CD4-positive, alpha-beta T cell treated with Interferon gamma for 1 hour (primary cell): ENCODE results near the gene TRIM7.
"Not testable (repeated sequence)": the region's sequence is repeated elsewhere in the genome, so short reads cannot be mapped to it uniquely, and the experiment has no call there.

Experiments used
- DNase-seq: peaks from one replicate; pipeline ENCODE4 v3.0.0-alpha.2; 2020

Gene TRIM7

DNA sequence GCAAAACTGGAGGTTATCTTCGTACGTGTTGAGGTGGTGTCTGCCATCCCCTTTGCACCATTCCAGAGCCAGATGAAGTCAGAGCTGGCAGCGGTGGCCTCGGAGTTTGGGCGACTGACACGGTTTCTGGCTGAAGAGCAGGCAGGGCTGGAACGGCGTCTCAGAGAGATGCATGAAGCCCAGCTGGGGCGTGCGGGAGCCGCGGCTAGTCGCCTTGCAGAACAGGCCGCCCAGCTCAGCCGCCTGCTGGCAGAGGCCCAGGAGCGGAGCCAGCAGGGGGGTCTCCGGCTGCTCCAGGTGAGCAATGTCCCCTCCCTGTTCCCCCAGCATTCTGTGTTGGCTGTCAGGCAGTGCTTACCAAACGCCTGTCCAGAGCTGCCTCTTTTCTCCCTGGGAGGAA is 27.6 kb upstream of the TRIM7 start:
- DNase-seq = no peak

DNA sequence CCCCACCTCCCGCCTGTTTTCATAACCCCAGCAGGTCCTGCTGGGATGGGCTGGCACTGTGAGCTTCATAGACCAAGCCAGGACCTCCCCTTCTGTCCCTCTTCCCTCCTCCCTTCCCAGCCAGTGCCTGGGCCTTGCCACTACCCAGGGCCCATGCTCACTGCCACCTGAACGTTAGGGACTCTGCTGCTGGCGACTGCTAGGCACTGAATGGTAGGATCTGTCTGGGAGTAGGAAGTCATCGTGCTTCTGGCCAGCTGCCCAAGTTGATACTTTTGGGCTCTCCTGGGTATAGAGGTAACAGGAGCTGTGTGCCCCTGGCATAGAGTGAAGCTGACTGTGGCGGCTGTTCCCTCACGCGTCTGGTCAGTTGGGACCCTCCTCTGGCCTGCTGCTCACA is 26.4 kb upstream of the TRIM7 start:
- no peak for DNase-seq

DNA sequence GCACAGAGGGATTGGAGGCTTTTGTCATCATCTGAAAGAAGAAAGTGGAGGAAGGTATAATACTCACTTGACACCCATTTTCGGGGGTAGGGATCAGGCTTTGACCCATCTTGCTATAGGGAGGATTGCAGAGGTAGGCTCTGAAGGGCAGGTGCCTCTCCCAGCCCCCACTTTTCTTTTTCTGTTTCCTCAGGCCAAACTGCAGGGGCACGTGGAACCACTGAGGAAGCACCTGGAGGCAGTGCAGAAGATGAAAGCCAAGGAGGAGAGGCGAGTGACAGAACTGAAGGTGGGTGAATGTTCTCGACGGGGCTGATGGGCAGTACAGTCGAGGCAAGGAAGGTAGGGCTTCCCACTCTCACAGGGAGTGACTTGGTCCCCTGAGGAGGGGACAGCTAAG is 25.6 kb upstream of the TRIM7 start:
- no peak for DNase-seq

DNA sequence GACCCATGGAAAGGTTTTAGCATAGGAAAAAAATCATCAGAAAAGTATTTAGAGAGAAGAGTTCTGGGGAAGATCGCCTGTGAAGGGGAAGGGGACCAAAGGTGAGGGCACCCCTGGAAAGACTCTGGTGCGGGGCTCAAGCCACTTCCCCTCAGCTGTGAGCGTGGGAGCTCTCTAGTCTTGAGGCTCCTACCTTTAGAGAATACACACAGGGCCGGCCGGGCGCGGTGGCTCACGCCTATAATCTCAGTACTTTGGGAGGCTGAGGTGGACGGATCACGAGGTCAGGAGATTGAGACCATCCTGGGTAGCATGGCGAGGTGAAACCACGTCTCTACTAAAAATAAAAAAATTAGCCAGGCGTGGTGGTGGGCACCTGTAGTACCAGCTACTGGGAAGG is 25.0 kb upstream of the TRIM7 start:
- no peak for DNase-seq

DNA sequence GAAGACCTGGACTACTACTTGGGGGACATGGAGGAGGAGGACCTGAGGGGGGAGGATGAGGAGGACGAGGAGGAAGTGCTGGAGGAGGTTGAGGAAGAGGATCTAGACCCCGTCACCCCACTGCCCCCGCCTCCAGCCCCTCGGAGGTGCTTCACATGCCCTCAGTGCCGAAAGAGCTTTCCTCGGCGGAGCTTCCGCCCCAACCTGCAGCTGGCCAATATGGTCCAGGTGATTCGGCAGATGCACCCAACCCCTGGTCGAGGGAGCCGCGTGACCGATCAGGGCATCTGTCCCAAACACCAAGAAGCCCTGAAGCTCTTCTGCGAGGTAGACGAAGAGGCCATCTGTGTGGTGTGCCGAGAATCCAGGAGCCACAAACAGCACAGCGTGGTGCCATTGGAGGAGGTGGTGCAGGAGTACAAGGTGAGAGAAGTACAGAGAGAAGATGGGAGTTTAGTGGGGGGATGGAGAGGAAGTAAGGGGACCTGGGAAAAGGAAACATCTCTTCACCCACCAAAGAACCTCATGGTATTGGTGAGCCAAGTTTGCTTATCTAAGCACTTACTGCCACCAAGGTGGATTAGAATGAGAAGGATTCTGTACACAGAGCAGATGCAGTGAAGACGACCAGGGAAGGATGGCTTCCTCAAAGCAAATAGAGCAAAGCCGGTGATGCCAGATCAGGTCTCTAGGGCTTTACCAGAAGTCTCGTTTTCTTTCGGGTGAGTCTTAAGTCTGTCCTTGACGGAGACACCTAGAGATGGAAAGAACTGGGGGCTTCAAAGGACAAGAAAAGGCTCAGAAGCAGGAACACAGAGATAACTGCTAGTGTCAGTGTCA is 19.6 kb upstream of the TRIM7 start:
- DNase-seq = peak; percentile 37

DNA sequence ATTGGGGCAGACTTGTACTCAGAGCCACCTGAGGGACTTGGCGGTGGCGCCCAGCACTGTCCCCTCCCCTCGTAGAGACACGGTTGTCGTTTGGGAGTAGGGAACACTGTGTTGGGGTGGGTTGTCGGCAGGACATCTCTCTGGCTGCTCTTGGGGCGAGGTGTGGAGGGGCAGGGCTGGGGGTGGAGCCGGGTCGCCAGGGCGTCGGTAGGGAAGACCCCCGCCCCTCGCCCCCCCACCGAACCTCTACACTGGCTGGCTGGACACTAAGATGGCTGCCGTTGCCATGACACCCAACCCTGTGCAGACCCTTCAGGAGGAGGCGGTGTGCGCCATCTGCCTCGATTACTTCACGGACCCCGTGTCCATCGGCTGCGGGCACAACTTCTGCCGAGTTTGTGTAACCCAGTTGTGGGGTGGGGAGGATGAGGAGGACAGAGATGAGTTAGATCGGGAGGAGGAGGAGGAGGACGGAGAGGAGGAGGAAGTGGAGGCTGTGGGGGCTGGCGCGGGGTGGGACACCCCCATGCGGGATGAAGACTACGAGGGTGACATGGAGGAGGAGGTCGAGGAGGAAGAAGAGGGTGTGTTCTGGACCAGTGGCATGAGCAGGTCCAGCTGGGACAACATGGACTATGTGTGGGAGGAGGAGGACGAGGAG is 18.9 kb upstream of the TRIM7 start:
- DNase-seq = no peak

DNA sequence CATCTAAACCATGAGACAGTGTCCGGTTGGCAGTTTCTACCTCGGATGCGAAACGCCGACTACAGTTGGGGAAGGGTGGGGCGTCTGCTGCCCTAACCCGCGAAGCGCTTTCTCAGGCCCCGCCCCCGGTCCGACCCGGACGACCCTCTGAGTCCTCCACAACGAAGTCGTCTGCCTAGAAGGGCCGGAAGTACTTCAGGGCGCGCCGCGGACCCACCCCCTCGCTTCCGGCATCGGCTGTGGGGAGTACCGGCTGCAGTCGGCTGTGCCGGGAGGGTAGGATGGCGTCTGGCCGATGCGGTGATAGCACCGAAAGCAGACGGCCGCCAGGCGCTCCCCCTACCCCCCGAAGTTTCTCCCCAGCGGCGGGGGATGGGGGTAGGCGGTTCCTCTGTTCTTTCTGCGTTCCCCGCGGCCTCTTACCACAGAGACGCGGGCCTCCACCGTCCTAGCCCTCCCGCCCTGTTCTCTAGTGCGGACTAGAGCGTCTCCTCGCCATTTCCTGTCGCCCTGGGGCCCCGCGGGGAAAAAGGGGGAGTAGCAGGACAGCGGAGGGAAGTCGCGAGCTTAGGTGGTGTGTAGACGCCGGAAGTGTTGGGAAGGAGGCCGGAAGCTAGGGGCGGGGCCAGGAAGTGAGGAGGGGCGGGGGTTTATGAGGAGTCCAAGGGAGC is 18.2 kb upstream of the TRIM7 start, which contains the start of gene TRIM41:
TSS of gene TRIM41 (plus strand) at position 224 of the 671 bp plus-strand sequence. CDS start 719 bp downstream, outside the sequence.
- DNase-seq = peak; percentile 99

DNA sequence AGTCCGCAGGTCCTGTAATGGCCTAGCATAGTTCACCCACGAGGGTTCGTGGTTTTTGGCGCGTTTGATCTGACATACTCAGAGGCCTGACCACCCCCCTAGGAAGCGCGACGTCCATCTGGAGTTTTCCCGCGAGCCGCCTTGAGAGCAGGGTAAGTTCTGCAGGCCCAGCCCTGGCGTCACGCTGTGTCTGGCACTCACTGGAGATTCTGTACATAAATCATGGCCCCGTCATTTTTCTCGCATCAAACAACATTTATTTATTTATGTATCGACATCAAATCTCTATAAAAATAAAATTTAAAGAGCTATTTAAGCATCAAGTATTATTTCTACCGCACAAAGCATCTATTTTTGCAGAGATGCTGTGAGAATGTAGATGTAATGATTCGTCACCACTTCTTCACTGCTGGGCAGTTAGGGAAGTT is 17.6 kb upstream of the TRIM7 start:
- DNase-seq = no peak

DNA sequence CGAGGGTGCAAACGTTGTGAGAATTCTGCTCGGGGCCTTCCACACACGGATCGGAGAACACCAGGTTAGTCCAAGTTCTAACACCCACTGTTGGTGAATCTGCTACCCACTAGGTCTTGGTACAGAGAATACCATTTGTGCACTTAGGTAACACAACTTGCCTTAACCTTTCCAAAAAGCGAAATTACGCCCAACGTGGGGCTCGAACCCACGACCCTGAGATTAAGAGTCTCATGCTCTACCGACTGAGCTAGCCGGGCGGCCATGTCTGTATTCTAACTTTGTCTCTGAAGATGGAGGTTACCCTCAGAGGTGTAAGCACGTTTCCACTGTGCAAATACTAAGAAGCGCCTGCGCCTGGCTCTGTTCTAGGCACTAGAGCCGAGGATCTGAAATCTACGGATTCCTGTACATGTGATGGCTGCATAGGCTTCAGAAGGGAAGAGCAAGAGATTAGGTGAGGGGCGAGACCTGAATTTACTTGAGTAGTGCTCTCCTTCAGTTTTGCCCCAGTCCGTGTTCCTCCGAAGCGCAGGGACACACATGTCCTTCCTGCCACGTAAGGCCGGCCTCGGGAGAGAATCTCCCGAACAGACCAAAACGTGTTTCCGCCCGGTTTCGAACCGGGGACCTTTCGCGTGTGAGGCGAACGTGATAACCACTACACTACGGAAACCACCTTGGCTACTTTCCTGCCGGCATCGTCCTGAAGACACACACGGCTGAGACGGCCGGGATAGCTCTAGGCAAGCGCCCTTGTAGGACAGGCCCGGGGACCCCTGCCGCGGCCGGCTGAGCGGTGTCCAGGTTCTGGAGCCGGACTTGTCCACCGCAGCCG is 17.0 kb upstream of the TRIM7 start:
- DNase-seq = peak; percentile 94

DNA sequence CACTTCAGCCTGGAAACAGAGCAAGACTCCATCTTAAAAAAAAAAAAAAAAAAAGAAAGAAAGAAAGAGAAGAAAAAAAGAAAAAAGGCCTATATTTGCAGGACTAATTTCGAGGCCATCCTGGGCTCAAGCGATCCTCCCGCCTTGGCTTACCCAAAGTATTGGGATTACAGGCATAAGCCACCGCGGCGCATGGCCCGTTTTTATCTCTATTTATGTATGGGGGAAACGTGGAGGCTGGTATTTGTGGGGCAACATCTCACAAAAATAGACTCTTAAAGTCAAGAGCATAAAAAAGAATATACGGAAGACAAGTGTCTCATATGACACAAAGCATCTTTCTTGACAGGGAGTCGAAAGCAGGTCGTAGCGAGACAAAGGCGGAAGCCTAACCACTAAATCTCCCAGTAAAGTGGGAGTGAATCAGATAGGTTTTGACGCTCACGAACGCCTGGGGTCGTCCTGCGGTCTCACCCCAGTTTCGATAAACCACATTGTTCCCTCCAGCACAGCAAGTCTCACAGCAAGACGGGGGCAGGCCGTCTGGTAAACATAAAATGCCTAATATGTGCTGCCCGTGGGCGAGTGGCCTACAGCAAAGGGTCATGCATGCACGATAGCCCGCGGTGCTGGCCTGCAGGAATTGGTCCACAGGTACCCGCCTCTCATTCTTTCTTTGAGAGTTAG is 16.3 kb upstream of the TRIM7 start:
- peak; percentile 65 for DNase-seq

DNA sequence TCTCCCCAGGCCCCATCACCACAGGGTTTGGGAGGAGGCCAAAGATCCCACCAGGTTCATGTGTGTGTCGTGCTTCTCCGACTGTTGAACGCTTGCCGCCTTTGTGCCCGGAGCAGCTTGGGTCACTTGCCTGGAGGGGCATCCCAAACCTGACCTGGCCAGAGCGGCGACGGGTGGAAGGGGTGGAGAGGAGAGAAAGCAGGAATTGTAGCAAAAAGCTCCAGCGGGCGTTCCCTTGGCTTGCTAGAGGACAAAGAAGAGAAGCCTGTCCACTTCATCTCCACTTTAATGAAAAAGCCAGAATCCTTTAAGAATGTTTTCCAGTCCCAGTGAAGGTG is 15.2 kb upstream of the TRIM7 start:
- no peak for DNase-seq

DNA sequence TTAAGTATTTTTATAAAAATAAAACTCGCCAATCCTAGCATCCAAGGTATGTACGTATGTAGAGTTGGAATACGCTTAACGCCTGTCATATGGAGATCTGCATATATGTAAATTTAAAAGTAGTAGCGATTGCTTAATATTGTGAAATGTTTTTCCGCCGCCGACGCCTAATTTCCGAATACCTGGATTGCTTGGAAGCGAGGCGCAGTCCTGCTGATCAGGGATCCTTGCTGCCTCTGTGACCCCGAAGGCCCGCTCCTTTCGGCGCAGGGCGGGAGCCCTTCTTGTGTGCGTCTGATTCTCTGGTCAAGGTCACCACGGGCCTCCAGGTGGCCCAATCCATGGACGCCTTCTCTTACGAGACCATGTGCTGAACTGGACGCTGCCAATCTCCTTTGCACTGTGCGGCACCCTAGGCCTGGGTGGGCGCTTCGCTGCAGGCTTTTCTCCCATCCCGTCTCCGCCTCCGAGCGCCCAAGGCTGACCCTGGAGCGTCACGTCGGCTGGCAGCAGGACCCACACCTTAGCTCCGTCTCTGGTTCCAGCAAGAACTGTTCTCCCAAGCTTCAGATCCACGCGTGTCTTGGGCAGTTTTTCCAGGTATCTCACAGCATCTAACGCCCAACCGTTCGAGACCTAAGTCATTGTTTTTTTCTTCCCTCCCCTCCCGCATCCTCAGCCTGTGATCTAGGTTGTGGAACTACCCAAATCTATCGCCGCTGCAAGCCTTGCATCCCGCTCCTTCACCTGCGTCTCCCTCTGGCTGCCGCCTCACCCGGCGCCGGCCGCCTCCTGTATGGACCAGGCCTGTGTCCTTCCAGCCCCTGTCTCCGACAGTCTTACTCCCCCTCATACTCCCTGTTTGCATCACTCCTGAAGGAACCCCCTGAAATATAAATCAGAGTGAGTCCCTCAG is 14.5 kb upstream of the TRIM7 start:
- no peak for DNase-seq

DNA sequence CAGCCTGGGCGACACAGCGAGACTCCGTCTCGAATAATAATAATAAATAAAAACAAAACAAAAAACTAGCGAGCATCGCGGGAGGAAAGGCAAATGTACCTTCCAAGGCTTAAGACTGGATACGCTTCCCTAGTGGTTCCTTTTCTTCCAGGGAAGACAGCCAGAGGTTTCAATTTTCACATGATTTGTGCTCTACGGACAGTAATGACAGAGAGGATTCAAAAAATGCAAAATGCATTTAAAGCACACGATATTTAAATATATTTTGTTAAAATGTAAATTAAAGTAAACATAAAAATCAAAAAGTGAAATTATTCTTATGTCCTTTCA is 13.8 kb upstream of the TRIM7 start:
- DNase-seq = no peak

DNA sequence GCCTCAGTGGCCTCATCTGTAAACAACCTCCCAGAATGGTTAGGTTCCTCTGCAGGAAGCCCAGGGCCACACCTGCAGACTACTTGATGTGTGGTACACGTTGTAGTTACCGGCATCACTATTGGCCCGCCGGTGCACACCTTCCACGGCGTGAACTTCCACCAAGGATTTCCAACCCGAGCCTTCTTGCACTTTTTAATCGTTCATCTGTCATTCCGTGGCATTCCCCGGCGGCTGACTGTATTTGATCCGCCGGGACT is 12.7 kb upstream of the TRIM7 start:
- DNase-seq = peak; percentile 43

DNA sequence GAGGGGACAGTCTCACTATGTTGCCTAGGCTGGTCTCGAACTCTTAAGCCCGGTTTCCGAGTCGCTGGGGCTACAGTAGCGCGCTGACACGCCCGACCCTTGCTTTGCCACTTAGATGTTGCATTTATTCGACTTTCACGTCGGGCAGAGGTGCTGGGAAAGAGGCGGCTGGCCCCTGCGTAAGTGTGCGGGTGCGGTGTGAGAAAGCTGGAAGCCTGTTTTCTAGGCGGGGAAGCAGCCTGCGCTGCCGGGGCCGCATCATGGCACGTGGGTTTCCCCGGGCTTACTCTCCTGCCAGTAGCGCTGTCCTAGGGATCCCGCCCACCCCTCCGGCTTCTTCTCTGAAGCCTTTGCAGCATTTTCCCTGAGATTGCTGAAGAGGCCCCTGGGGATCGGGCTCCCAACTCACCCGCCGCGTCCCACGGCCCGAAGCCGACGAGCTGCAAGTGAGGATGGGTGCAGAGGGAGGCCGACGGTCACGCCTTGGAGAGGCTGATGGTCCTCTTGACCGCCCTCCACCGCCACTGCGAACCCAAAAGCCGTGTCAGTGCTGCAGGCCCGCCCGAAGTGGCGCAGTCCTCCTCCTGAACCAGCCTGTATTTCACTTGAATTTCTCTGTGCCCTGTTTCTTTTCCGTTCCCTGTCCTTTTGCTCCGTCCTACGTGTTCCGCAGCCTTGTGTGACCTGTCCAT is 12.3 kb upstream of the TRIM7 start:
- DNase-seq = peak; percentile 72

DNA sequence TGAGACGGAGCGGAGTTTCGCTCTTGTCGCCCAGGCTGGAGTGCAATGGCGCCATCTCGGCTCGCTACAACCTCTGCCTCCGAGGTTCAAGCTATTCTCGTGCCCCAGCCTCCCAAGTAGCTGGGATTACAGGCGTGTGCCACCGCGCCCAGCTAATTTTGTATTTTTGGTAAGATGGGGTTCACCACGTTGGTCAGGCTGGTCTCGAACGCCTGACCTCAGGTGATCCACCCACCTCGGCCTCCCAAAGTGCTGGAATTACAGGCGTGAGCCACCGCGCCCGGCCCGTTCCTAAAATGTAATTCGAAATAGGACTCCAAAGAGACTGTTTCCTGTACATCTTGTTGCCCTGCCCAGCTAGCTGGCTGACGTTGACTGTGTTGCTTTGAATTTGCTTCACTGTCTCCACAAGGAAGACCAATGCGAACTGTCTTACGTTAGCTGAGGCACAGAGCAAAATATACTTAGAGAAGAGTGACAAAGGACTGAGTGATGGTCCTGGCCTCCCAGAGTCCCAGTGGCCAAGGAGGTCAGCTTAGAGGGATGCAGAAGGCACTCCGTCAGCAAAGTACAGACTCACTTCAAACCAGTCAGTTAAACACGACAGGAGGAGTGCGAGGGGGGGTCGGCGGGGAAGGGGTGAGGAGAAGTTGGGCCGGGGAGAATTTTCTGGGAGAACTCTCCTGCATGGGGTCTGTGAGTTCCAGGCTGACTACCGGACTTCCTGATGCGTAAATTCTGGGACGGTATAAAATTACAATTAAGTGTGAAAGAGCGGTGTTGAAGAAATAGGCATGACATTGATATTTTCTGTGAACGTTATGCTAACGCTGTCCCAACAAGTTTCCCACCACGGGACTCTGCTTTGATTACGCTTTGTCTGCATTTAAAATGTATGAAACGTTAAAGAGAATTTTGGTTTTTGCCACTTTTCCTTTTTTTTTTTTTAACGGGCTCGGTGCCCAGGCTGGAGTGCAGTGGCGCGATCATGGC is 11.3 kb upstream of the TRIM7 start:
- DNase-seq = no peak

DNA sequence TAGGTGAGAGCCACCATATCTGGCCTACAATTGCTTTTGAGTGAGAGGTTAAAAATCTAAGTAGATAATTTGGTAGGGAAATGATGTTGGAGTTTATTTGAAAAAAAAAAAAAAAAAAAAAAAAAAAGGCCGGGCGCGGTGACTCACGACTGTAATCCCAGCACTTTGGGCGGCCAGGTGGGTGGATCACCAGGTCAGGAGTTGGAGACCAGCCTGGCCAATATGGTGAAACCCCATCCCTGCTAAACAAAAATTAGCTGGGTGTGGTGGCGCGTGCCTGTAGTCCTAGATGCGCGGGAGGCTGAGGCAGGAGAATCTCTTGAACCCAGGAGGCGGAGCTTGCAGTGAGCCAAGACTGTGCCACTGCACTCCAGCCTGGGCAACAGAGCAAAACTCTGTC is 9.3 kb upstream of the TRIM7 start:
- DNase-seq = not testable (repeated sequence)

DNA sequence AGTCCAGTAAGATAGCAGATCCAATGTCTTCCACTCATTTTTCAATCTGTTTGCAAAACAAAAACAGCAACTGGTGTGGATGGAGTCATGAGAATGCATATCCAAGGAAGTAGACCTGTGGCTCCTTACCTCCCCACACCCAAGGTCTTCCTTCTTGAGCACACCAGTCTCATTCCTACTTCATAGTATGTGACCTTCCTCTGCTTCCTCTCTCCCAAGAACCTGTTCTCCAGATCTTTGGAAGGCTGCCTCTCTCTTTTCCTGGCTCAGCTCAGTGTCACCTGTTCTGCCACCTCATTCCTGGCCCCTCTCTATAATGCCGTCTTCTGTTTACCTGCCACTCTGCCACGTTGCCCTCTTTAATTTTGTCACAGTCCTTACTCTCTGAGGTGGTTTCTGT is 7.9 kb upstream of the TRIM7 start:
- no peak for DNase-seq

DNA sequence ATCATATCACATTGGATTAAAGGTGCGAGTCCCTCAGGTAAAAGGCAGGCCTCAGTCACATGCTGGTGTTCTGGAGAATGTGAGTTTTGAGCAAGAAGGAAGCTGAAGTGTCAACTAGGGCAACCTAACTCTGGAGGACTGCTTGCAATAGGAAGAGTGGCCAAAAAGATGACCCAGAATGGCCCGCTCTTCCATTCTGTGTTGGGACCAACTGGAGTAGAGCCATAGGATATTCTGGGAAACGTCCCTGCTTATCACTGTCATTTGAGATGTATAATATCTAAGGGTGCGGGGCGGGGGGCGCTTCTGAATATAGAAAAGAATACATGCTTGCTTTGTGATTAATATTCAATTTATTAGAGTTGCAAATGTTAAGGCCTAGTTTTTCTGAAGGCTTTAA is 7.1 kb upstream of the TRIM7 start:
- no peak for DNase-seq

DNA sequence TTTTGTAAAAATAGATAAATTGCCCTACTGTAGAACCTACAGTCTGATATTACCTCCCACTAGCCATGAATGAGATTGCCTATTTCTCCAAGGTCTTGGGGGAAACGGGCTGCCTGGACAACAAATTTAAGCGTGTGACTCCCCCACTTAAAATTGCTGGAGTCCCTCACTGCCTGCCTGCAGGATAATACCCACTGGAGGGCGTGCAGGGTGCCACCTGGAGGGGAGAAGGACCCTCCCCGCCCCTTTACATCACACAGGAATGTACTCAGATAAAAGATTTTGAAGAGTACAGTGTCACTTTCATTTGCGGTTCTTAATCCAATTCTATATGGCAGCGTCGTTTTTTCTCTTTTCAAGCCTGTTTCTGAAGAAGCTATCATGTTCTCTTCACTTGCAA is 6.2 kb upstream of the TRIM7 start:
- DNase-seq = no peak
